Adrenal gland (tissue), 5 donors: ENCODE results near the gene ZG16.
"Not testable (repeated sequence)": the region's sequence is repeated elsewhere in the genome, so short reads cannot be mapped to it uniquely, and the experiment has no call there.

Source experiments
- CTCF ChIP-seq, 6 experiments: fragments of 450-650 bp in 4 of 6; fragments of 200-600 bp in 2 of 6; sonication (generic) in 1 of 6; IDR thresholded peaks; 1 replicate in 5 of 6; 2 replicates in 1 of 6; pipeline versions ENCODE4 v1.5.1 to v1.8.0; 2016 to 2021; ENCODE audit warnings: antibody characterized with exemption in 6 of 6, mild to moderate bottlenecking in 2 of 6, moderate library complexity in 1 of 6
- POLR2A ChIP-seq, 2 donors: fragments of 450-650 bp; IDR thresholded peaks; one replicate each; pipeline ENCODE4 v1.6.1; 2017; ENCODE audit warnings: antibody characterized with exemption in 2 of 2, mild to moderate bottlenecking in 2 of 2, moderate library complexity in 1 of 2
- donor health status: DM: no; HTN: no; CAD: no.

- not testable (repeated sequence) for TF ChIP-seq CTCF, POLR2A (IDR thresholded peaks at IDR 0.05)
Measured at GRCh38 chr16:29746518-29746917, 31.5 kb upstream of the ZG16 start.
